Activated T-helper 1 cell treated with Interleukin-2 at 50 U/mL for 16 hours (primary cell): ENCODE data around the gene CCDC167.

ENCODE experiments used
- DNase-seq: peaks from one replicate; pipeline ENCODE4 v3.0.0-alpha.2; 2020; ENCODE audit warnings: low read depth

CCDC167 gene

DNA sequence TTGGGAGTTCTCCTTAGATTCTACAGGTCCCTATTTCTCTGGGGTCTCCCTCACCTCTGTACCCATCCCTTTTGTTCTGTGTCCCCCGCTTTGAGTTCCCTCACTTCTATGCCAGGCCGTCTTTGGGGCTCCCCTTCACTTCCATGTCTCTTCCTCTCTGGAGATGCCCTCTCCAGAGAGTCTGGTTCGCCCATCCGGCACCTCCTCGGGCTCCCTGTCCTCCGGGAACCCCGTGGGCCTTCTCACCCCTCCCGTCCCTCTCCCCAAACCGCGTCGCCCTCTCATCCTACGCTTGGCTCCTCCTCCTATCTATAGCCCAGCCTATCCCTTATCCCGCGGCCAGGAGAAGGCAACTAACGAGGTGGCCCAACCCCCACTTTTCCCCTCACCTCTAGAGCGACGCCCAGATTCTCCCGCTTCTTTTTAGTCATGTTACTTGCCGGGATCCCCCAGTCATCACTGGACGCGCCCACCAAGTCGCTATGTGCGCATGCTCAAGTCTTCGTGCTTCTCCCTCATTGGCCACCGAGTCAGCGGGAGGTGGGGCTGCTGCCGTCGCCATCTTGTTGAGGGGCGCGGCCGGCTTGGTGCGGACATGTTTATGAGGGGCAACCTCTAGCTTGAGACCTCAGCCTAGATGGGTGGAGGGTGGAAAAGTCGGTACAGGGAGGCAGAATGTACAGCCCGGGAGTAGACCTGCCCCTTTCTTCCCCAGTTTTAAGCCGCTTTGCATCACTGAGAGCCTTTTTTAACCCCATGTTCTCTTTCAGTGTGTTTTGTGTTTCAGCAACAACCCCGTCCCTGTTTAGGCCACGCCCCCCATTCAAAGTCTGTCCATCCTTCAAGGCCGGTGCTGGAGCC lies at the start of gene CCDC167:
Gene CCDC167, minus strand, starts transcription at position 461 of the 861 bp plus-strand sequence. Its CDS starts 30 bp downstream, at position 431.
- DNase-seq: peak; percentile 90

DNA sequence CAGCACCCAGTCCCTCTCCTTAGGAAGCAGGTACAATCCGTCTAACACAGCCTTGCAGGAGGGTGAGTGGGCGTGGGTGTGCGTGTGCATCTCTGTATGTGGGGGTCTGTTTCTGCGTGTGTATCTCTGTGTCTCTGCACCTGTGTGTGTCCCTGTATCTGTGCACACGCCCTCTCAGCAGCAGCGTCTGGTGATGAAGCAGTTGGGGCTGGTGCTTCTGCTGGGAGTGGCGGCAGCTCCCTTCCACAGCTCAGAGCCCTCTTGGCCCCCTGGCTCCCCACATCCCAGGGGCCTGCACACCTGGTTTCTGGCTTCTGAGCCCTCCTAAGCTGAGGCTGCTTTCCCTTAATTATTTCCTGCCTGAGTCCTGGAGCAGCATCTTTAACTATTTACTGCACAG lies 49.5 kb upstream of the CCDC167 start:
- DNase-seq: no peak

- no peak for DNase-seq
These were observed 48.5 kb upstream of the CCDC167 start for GRCh38 chr6:37548067-37548674.

GRCh38 chr6:37547564-37548061 lies 47.9 kb upstream of the CCDC167 start:
- DNase-seq: no peak

DNA sequence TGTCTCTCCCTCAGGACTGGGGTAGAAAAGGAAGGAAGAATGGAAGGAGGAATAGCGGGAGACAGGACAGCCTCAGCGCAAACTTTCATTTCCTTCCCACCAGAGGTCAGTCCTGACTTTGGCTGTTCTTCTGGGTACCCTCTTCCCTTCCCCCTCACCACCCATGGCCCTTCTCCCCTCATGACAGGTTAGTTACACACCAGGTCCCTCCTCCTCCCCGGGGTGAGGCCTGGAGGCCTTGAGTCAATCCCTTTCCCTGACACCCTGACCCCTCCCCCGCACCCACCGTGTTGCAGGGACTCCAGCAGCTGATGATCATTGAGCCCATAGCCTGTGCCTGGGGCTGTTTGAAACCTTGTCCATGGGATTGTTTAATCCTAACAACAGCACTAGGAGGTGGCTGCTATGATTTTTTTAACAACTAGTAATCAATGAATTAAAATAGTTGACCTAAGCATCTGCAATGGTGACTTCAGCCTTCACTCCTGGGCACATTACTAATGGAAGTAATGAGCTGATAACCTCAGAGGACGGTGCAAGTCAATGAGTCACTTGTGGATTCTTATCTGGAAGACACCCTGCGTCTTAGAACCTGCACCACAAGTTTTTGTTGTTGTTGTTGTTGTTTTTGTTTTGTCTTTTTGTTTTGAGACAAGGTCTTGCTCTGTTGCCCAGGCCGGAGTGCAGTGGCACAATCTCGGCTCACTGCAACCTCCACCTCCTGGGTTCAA lies 46.6 kb upstream of the CCDC167 start:
- DNase-seq: no peak

GRCh38 chr6:37544530-37544929 lies 44.8 kb upstream of the CCDC167 start:
- no peak for DNase-seq

GRCh38 chr6:37543361-37543760 lies 43.7 kb upstream of the CCDC167 start:
- no peak for DNase-seq

DNA sequence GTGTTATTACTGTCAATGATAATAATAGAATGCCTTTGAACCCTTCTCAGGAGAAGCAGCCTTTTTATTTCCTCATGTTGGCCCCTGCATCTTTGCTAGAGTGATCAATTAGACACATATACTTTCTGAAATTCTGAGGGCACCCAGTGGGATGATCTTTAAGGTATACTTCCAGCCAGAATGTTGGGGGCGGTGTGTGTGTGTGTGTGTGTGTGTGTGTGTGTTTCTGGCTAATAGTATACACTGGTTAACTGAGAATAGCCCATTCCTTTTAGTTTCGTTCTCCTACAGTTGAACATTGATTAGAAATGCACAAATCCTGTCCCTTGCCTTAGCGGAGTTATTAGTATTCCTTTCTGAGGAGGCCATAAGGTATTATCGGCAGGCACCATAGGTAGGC lies 41.7 kb upstream of the CCDC167 start:
- no peak for DNase-seq

DNA sequence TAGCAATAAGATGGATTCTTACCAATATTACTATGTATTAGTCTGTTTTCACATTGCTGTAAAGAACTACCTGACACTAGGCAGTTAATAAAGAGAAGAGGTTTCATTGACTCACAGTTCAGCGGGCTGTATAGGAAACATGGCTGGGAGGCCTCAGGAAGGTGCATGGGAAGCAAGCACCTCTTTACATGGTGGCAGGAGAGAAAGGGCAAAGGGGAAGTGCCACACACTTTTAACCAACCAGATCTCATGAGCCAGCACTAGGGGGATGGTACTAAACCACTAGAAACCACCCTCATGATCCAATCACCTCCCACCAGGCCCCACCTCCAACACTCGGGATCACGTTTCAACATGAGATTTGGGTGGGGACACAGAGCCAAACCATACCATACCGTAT lies 40.7 kb upstream of the CCDC167 start:
- DNase-seq: no peak

DNA sequence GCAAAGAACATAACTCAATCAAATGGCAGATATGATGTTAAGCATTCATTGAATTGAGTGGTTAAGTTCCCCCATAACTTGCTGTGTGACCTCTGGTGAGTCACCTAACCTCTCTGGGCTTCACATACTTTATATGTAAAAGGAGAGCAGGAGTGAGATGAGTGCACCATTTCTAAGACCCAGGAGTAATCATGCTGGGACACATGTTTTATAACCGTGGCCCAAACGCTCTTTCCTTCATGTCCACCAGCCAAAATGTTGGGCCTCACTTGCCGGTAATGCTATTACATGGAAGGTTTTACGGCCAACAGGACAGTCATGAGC lies 40.3 kb upstream of the CCDC167 start:
- no peak for DNase-seq

DNA sequence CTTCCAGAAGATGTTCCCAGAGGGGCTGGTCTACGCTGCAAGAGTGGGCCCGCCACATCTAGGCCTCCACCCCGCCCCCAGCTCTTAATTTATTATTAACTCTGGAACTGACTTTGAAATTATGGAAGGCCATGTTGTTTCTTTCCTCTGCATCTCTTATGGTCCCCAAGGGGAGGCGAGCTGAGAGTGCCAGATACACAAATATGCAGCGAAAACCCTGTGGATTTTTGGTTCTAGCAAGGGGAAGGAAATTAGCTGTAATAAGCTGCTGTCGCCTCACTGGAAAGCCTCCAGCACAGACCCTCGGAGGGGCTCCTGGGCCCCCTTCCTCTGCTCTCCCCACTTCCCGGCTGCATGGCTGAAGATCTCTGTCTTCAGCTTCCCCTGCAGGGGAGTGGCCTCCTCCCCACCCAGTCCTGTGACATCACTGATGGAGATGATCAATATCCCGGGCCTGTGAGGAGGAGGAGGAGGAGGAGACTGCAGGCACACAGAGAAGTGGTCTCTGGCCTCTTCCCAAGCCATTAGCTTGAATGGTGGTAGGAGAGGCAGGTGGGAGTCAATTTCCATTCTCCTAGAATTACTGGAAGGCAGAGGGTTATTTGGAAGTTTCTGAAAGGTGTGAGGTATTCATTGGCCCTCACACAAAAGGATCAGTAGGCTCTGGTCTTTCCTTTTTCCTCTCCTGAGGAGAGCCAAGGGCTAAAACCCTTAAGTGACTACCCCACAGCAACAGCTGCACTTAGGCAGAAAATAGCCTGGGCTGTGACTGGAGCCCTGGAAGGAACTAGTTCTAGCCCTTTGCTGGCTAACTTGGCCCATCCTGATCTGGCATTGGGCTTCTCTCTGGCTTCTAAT lies 39.7 kb upstream of the CCDC167 start:
- DNase-seq: no peak

DNA sequence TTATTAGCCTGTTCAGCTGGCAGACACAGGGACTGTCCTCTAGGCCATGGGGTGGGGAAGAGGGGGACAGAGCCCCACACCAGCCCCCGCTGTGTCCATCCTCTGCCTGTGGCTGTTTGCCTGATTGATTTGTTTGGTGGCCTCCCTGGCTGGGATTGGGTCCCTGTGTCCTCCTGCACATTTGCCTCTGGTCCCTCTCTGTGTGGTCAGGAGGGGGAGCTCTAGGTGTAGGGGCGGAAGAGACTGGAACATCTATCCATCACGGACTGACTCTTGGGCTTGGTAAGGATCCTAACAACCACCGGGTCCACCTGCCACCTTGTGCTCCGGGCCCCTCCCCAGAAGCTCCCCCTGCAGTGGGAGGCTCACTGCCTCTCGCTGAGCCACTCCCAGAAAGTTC lies 38.4 kb upstream of the CCDC167 start:
- no peak for DNase-seq

DNA sequence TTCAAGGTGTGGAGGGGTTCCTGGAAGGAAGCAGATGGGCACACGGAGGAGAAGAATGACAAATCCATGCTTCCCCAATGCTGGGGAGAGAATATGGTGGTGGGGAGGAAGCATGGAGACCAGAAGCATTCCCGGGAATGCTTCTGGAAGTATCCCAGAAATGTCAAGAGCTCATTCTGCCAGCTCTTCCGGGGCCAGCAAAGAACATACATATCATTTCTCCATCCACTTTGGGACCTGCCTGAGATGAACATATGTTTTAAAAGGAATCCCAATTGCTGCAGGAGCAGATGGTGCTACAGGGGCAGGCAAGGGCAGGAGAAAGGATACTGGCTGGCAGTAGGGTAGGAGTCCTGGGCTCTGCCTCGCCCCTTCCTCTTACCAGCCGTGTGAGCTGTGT lies 37.9 kb upstream of the CCDC167 start:
- no peak for DNase-seq

DNA sequence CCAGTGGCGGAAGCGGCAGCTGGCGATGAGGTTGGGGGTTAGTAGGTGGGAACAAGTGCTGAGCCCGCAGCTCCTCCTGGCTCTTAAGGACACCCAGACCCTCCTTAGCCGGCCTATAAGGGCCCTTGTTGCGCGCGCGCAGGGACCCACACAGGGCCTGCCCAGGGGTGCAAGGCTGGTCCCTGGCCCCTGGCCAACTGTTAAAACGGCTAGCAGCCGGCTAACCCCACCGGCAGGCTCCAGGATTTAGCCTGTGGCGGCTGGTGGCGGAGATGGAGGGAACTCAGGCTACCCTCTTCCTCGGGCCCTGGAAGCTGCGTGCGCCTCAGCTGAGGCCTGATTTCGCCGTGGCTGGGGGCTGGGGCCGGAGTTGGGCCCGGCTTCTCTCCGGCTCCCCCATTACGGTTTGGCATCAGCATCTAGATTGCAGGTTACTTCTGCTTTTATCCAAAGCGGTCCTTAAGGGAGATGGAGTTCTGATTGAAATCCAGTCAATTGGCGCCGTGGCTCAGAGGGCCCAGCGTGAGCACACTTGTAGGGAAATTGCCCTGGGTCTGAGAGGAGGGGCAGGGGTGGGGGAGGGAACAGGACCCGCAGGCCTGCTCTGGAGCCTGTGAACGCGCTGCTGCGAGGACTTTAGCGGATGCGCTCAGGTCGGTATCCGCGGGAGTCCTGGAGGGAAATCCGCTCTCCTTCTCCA lies 36.9 kb upstream of the CCDC167 start:
- no peak for DNase-seq

DNA sequence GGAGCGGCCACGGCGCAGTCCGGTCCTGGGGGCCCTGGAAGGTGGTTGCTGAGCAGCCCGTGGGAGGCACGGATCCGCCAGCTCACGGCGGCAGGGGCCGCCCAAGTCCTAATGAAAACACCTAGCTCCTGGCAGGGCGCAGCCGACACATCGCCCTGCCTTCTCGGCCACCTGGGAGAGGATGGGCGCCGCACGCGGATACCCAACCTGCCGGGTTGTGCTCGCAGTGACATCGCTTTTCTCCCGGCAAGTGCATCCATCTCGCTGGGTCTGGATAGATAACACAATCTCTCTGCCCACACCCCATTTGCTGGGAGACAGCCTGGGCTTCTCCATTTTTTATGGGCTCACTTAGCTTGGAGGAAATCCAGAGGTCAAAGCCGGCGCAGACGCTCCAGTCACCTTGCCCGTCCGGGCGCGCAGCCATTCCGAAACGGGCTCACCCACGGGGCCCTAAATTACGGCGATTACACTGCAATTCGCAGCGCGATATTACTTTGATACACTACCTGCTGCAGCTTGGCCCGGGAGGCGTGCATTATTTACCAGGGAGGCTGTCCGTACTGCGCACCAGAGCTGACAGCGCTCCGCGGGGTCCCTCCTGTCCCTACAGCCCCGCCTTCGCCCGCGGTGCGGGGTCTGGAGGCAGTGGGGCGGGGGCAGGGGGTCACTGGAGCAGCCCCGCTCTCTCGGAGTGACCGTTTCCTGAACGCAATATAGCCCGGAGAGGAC lies 36.2 kb upstream of the CCDC167 start:
- DNase-seq: no peak

- DNase-seq: no peak
These were observed 35.7 kb upstream of the CCDC167 start for GRCh38 chr6:37535428-37535758.

DNA sequence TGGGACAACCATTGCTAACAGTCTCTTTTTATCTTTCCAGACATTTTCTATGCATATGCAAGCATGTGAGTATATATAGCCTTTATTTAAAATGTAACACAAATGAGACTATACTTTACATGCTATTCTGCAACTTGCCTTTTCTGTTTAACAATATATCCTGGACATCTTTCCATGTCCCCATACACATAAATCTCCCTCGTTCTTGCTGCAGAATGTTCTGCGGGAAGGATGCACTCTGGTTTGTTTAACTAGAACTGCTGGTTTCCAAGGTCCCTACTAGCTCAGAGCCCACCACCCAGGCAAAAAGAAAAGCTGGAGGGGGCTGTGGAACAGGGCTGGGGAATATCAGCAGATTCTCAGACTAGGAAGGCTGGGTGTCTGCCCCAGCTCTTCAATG lies 35.2 kb upstream of the CCDC167 start:
- DNase-seq: no peak

DNA sequence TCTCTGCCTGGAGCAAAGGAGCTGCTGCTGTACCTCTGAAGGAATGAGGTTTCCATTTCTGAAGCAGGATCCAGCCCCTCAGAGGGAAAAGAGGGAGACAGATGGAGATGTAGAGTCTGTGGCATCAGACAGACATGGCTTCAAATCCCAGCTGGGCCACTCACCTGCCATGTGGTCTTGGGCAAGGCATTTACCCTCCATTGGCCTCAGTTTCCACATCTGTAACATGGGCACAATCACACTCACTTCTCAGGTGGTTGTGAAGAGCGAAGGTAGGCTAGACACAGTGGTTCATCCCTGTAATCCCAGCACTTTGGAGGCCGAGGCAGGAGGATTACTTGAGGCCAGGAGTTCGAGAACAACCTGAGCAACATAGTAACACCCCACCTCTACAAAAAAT lies 32.4 kb upstream of the CCDC167 start:
- DNase-seq: no peak

DNA sequence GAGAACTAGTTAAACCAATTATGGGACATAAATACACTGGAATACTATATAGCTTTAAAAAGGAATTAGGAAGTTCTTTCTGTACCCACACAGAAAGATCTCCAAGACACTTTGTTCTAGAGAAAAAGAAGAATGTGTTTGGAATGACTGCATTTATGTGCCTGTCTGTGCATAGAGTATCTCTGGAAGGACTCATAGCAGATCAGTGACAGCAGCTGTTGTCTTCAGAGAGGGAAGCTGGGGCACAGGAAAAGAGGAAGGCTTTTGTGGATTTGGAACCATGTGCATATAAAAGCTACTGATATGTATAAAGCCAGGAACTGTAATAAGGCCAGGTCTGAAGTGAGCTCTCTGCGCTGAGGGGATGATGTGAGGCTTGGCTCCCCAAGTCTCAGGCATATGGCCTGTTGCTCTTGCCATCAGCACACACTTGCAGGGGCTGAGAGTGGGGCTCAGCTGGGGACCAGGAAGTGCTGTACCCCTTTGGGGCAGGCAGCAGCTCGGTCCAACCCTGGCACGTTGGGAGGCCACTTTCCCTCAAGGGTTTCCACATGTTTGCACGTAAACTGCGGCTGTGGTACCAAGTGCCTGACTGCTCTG lies 31.8 kb upstream of the CCDC167 start:
- no peak for DNase-seq

- DNase-seq: no peak
These were observed 31.3 kb upstream of the CCDC167 start for GRCh38 chr6:37531026-37531425.
